Fibroblast of the aortic adventitia (primary cell): Measurements from ENCODE around the gene ENKD1. TPM values are rescaled to one million over a fixed set of nuclear protein-coding genes. Genes with fewer than 3 reads are reported as not detected.

Source experiments
- DNase-seq: peaks from one replicate; pipeline ENCODE4 v3.0.0-alpha.2; 2010; ENCODE audit warnings: low read depth
- H3K4me3 ChIP-seq: 2 replicates; pipeline ENCODE4 v1.5.1; 2011; ENCODE audit warnings: low read depth, mild to moderate bottlenecking, control low read depth, low read length, moderate library complexity
- total RNA-seq: library from RNA; depleted of rRNA; stranded (reverse); fragments of >200 nt; gene quantifications from 2 replicates; pipeline ENCODE4 v1.2.3, GENCODE V29; 2012; ENCODE audit warnings: low replicate concordance
- TF ChIP-seq, protein P1 (sequence below): IDR thresholded peaks from 2 replicates; pipeline ENCODE4 v1.5.1; 2011; ENCODE audit warnings: mild to moderate bottlenecking, low read length, control low read depth, inconsistent platforms; ENCODE audit not compliant: insufficient read depth

Gene ENKD1
- total RNA-seq, 1 donor = 14.1 TPM

- H3K4me3 ChIP-seq = no peak overlapping the region
- TF ChIP-seq, protein P1, sequence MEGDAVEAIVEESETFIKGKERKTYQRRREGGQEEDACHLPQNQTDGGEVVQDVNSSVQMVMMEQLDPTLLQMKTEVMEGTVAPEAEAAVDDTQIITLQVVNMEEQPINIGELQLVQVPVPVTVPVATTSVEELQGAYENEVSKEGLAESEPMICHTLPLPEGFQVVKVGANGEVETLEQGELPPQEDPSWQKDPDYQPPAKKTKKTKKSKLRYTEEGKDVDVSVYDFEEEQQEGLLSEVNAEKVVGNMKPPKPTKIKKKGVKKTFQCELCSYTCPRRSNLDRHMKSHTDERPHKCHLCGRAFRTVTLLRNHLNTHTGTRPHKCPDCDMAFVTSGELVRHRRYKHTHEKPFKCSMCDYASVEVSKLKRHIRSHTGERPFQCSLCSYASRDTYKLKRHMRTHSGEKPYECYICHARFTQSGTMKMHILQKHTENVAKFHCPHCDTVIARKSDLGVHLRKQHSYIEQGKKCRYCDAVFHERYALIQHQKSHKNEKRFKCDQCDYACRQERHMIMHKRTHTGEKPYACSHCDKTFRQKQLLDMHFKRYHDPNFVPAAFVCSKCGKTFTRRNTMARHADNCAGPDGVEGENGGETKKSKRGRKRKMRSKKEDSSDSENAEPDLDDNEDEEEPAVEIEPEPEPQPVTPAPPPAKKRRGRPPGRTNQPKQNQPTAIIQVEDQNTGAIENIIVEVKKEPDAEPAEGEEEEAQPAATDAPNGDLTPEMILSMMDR = no peak
- no peak for DNase-seq
These were observed 10.1 kb downstream of the ENKD1 start for GRCh38 chr16:67656344-67657016.

- DNase-seq = no peak
- TF ChIP-seq, protein P1 = no peak
- H3K4me3 ChIP-seq = no peak overlapping the region
These were observed 11.2 kb downstream of the ENKD1 start for GRCh38 chr16:67655363-67655762.

DNA sequence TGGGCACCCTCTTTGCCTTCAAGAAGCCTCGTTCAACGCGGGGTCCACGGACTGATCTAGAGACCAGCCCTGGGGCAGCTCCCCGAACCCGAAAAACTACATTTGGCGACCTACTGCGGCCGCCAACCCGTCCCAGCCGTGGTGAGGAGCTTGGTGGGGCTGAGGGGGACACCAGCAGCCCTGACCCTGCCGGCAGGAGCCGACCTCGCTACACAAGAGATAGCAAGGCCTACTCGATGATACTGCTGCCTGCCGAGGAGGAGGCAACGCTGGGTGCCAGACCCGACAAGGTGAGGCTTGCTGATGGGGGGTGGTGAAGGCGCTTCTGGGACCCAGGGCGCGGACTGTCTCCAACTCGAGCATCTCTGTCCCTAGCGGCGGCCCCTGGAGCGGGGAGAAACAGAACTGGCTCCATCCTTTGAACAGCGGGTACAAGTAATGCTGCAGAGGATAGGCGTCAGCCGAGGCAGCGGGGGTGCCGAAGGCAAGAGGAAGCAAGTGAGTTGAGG is 12.1 kb downstream of the ENKD1 start:
- H3K4me3 ChIP-seq = no peak overlapping the region
- DNase-seq = no peak
- TF ChIP-seq, protein P1 = no peak

GRCh38 chr16:67653789-67654402 is 12.7 kb downstream of the ENKD1 start:
- TF ChIP-seq, protein P1 = no peak
- no peak for DNase-seq
- H3K4me3 ChIP-seq = peak overlapping the region; percentile 66

GRCh38 chr16:67653128-67653788 is 13.3 kb downstream of the ENKD1 start:
- TF ChIP-seq, protein P1 = peak; percentile 18
- peak overlapping the region; percentile 66 for H3K4me3 ChIP-seq
- no peak for DNase-seq

- TF ChIP-seq, protein P1 = no peak
- H3K4me3 ChIP-seq = peak overlapping the region; percentile 66
- no peak for DNase-seq
These were observed 13.9 kb downstream of the ENKD1 start for GRCh38 chr16:67652578-67653127.
